ENCODE results near the gene SGIP1.

GRCh38 chr1:66575739-66576138 is 41.8 kb downstream of the SGIP1 start:
- TF ChIP-seq CTCF (IDR thresholded peaks at IDR 0.05), result no peak
- no peak for TF ChIP-seq POLR2A (IDR thresholded peaks at IDR 0.05)
